Osteoblast (primary cell): Measurements from ENCODE around the gene FAAH. TPM values are rescaled to one million over a fixed set of nuclear protein-coding genes. Genes with fewer than 3 reads are reported as not detected.

ENCODE experiments used
- DNase-seq: peaks from one replicate; pipeline ENCODE4 v3.0.0; 2011; ENCODE audit warnings: low spot score, mixed read lengths; ENCODE audit not compliant: insufficient read length; ENCODE audit errors: missing footprints
- H2AFZ ChIP-seq: 2 replicates; pipeline ENCODE4 v1.6.0; 2011; ENCODE audit warnings: mild to moderate bottlenecking, low read length
- H3K27ac ChIP-seq: 2 replicates; pipeline ENCODE4 v1.5.1; 2011; ENCODE audit warnings: mild to moderate bottlenecking, low read depth, low read length, moderate library complexity
- H3K27me3 ChIP-seq: 2 replicates; pipeline ENCODE4 v1.6.0; 2012; ENCODE audit warnings: mild to moderate bottlenecking, control low read depth, inconsistent platforms, low read length, moderate library complexity; ENCODE audit not compliant: insufficient read depth
- H3K36me3 ChIP-seq: 2 replicates; pipeline ENCODE4 v1.5.1; 2011; ENCODE audit warnings: mild to moderate bottlenecking, low read length, control low read depth, moderate library complexity; ENCODE audit not compliant: insufficient read depth
- H3K4me1 ChIP-seq: 2 replicates; pipeline ENCODE4 v1.5.1; 2011; ENCODE audit warnings: mild to moderate bottlenecking, low read length, control low read depth, moderate library complexity; ENCODE audit not compliant: insufficient read depth
- H3K4me2 ChIP-seq: 2 replicates; pipeline ENCODE4 v1.6.0; 2011; ENCODE audit warnings: mild to moderate bottlenecking, low read length; ENCODE audit not compliant: insufficient read depth
- H3K4me3 ChIP-seq: fragments of 200-600 bp; sonication (generic); 3 replicates; pipeline ENCODE4 v1.5.1; 2012; ENCODE audit warnings: mild to moderate bottlenecking, low read length, inconsistent platforms; ENCODE audit not compliant: insufficient read depth
- H3K79me2 ChIP-seq: 2 replicates; pipeline ENCODE4 v1.6.0; 2012; ENCODE audit warnings: mild to moderate bottlenecking, low read length, control low read depth, inconsistent platforms; ENCODE audit not compliant: insufficient read depth
- H3K9me3 ChIP-seq: 2 replicates; pipeline ENCODE4 v1.5.1; 2011; ENCODE audit warnings: low read depth, low read length, control low read depth
- H4K20me1 ChIP-seq: 2 replicates; pipeline ENCODE4 v1.6.0; 2012; ENCODE audit warnings: mild to moderate bottlenecking, low read length, control low read depth; ENCODE audit not compliant: insufficient read depth
- CTCF ChIP-seq: IDR thresholded peaks from 2 replicates; pipeline ENCODE4 v1.5.1; 2011; ENCODE audit warnings: mild to moderate bottlenecking, low read depth, low read length, moderate library complexity; ENCODE audit errors: extremely low read depth
- total RNA-seq: library from RNA; depleted of rRNA; stranded (reverse); fragments of >200 nt; gene quantifications from 2 replicates; pipeline ENCODE4 v1.2.3, GENCODE V29; 2012

The FAAH gene
- total RNA-seq, 1 donor = 4.0 TPM

- no peaks in the 10 kb centered on the region for H3K36me3 ChIP-seq
- no peak overlapping the region for H3K4me3 ChIP-seq
- peaks cover 30% of the 10 kb centered on the region for H3K27me3 ChIP-seq
- H3K9me3 ChIP-seq = no peaks in the 10 kb centered on the region
- no peaks in the 10 kb centered on the region for H4K20me1 ChIP-seq
- DNase-seq = no peak
- H2AFZ ChIP-seq = no peak overlapping the region
- no peaks in the 10 kb centered on the region for H3K4me1 ChIP-seq
- no peak overlapping the region for H3K4me2 ChIP-seq
- H3K79me2 ChIP-seq = no peaks in the 10 kb centered on the region
- TF ChIP-seq CTCF = no peak
- H3K27ac ChIP-seq = no peak overlapping the region
Observed at GRCh38 chr1:46459315-46459714, 65.2 kb downstream of the FAAH start.

GRCh38 chr1:46461017-46461808 is 67.1 kb downstream of the FAAH start:
- Histone ChIP-seq H3K79me2 (no peaks in the 10 kb centered on the region), H3K4me2 (no peak overlapping the region), H3K27ac (no peak overlapping the region), H2AFZ (no peak overlapping the region), H3K36me3 (no peaks in the 10 kb centered on the region), H3K27me3 (peaks cover 36% of the 10 kb centered on the region), H4K20me1 (no peaks in the 10 kb centered on the region), H3K9me3 (no peaks in the 10 kb centered on the region), H3K4me1 (no peaks in the 10 kb centered on the region), H3K4me3 (no peak overlapping the region)
- no peak for TF ChIP-seq CTCF
- DNase-seq = peak; percentile 60

GRCh38 chr1:46461809-46462448 is 67.8 kb downstream of the FAAH start:
- H2AFZ ChIP-seq = no peak overlapping the region
- peaks cover 41% of the 10 kb centered on the region for H3K27me3 ChIP-seq
- no peak overlapping the region for H3K4me2 ChIP-seq
- no peak overlapping the region for H3K4me3 ChIP-seq
- no peak for TF ChIP-seq CTCF
- H3K9me3 ChIP-seq = no peaks in the 10 kb centered on the region
- peak; percentile 69 for DNase-seq
- no peaks in the 10 kb centered on the region for H3K4me1 ChIP-seq
- H3K27ac ChIP-seq = no peak overlapping the region
- H3K79me2 ChIP-seq = no peaks in the 10 kb centered on the region
- no peaks in the 10 kb centered on the region for H4K20me1 ChIP-seq
- no peaks in the 10 kb centered on the region for H3K36me3 ChIP-seq

Other genes starting within 250 kb of the FAAH start
- gene TSPAN1, start 219.2 kb upstream of the FAAH start, total RNA-seq = 0.59 and 1.1 TPM in 2 replicates
- not detected in 2 replicates for gene P3R3URF, start 217.8 kb upstream of the FAAH start, total RNA-seq
- 43.9 and 45.6 TPM in 2 replicates for gene POMGNT1, start 195.9 kb upstream of the FAAH start, total RNA-seq
- gene LURAP1, start 191.0 kb upstream of the FAAH start, total RNA-seq = 4.1 and 4.3 TPM in 2 replicates
- gene RAD54L, start 146.6 kb upstream of the FAAH start, total RNA-seq = 0.59 and 1.4 TPM in 2 replicates
- 103 and 104 TPM in 2 replicates for gene LRRC41, start 90.7 kb upstream of the FAAH start, total RNA-seq
- gene UQCRH, start 90.6 kb upstream of the FAAH start, total RNA-seq = 197 and 202 TPM in 2 replicates
- 17.4 and 20.3 TPM in 2 replicates for gene NSUN4, start 53.5 kb upstream of the FAAH start, total RNA-seq
- gene DMBX1, start 95.5 kb downstream of the FAAH start, total RNA-seq = not detected in 2 replicates
- not detected in 2 replicates for gene KNCN, start 157.3 kb downstream of the FAAH start, total RNA-seq
- 25.9 and 31.8 TPM in 2 replicates for gene MKNK1, start 210.0 kb downstream of the FAAH start, total RNA-seq
- gene MOB3C, start 222.5 kb downstream of the FAAH start, total RNA-seq = 8.3 and 8.7 TPM in 2 replicates